ENCODE data around the gene RCL1. TPM values are rescaled to one million over a fixed set of nuclear protein-coding genes. Genes with fewer than 3 reads are reported as not detected.

The RCL1 gene
- total RNA-seq, 2 experiments from 2014 or later, result 24.5 to 28.6 TPM

DNA sequence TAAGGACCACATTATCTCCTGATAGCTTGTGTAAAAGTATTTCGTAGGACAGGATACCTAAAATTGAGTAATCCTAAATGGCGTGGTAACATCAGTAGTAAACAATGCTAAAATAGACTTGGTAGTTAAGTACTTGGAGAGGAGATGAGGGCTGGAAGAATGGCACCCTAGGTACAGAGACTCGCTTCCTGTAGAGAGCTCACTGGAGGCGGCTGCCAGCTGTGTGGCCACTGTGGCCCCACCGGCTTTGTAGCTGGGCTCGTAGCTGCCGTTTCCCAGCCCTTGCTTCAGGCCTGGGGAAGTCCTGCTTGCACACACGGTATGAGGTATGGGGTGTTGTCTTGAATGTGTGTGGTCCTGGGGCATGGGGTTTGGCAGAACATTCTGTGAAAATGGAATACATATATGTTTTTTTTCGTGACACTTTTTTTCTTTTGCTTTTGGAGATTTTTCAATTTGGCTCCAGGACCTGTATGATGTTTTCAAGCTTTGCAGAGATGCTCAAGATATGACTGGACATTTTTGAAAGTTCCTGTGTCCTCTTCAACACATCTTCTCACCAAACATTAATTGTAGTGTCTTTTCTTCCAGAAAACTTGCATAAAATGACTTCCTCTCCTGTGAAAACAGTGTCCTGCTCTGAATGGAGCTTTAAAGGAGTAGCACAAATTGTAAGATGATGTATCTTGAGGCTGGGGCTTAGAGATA, 58.0 kb downstream of the RCL1 start:
- Mint-ChIP-seq H3K27ac (no peak overlapping the region), H3K9me3 (no peaks in the 10 kb centered on the region), H3K4me3 (no peak overlapping the region), H3K27me3 (no peaks in the 10 kb centered on the region), H3K4me1 (ENCODE audit: low read depth) (peaks cover 11% of the 10 kb centered on the region), H3K36me3 (ENCODE audit: low read depth) (peaks cover 44% of the 10 kb centered on the region)
- DNase-seq, result no peak
- ATAC-seq, result no peak
- intact Hi-C loops (cut with micrococcal nuclease), result no loop called here
- TF ChIP-seq, protein P1, sequence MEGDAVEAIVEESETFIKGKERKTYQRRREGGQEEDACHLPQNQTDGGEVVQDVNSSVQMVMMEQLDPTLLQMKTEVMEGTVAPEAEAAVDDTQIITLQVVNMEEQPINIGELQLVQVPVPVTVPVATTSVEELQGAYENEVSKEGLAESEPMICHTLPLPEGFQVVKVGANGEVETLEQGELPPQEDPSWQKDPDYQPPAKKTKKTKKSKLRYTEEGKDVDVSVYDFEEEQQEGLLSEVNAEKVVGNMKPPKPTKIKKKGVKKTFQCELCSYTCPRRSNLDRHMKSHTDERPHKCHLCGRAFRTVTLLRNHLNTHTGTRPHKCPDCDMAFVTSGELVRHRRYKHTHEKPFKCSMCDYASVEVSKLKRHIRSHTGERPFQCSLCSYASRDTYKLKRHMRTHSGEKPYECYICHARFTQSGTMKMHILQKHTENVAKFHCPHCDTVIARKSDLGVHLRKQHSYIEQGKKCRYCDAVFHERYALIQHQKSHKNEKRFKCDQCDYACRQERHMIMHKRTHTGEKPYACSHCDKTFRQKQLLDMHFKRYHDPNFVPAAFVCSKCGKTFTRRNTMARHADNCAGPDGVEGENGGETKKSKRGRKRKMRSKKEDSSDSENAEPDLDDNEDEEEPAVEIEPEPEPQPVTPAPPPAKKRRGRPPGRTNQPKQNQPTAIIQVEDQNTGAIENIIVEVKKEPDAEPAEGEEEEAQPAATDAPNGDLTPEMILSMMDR (IDR thresholded peaks at IDR 0.05), result no peak
- ChIA-PET POLR2A (interaction anchor here (0.9 to 1.4 kb wide), 2 partner anchors 14 to 39 kb away, joined by 3 to 4 read pairs; no protein-coding TSS in a partner anchor), CTCF (interaction anchor here (0.8 to 2.6 kb wide), 8 partner anchors 10 to 574 kb away, joined by 3 to 8 read pairs (median 4); no protein-coding TSS in a partner anchor)

DNA sequence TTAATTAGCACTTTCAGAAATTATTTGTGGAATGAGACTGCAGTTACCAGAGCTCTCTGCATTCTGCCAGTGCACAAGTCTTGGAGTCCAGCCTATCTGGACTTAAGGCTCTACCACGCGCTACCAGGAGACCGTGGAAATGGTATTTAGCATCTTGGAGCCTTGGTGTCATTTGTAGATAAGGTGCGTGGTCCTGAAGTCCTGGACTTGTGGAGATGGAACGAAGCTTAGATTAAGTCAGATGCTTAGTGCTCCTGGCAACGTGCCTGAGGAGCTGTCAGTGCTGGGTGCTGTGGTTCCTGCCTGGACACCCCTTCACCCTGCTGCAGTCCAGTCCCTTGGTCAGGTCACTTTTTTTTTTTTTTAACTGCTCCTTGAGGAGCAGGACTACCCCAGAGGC, 59.7 kb downstream of the RCL1 start:
- H3K9me3 Mint-ChIP-seq, result no peaks in the 10 kb centered on the region
- peaks cover 56% of the 10 kb centered on the region for H3K36me3 Mint-ChIP-seq (ENCODE audit: low read depth)
- ChIA-PET CTCF (interaction anchor here (1.4 to 3.5 kb wide), 2 partner anchors 10 to 135 kb away, joined by 4 to 17 read pairs; no protein-coding TSS in a partner anchor), POLR2A (interaction anchor here (0.6 to 1.4 kb wide), 3 partner anchors 10 to 14 kb away, joined by 3 to 4 read pairs (median 4); no protein-coding TSS in a partner anchor)
- no peak overlapping the region for H3K4me3 Mint-ChIP-seq
- DNase-seq (no peak), ATAC-seq (no peak)
- H3K27me3 Mint-ChIP-seq, result no peaks in the 10 kb centered on the region
- H3K27ac Mint-ChIP-seq, result no peak overlapping the region
- H3K4me1 Mint-ChIP-seq (ENCODE audit: low read depth), result peaks cover 24% of the 10 kb centered on the region
- TF ChIP-seq, protein P1 (IDR thresholded peaks at IDR 0.05), result no peak
- intact Hi-C loops (cut with micrococcal nuclease), result no loop called here

DNA sequence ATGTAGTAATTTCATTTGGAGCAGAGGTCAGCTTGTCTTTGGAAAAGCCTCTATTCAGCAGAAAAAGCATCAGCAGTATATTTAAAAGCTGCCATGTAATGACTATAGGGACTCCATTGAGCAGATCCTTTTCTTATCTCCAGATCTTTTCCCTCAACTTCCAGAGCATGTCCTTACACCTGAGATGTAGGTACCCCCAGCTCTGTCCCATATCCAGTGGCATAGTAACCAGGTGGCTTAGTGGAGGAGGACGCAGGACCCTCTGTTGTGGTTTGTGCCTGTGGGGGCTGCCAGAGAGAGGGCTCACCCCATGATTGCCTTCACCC, 61.5 kb downstream of the RCL1 start:
- Mint-ChIP-seq H3K36me3 (ENCODE audit: low read depth) (peaks cover 66% of the 10 kb centered on the region), H3K4me3 (no peak overlapping the region), H3K9me3 (no peaks in the 10 kb centered on the region), H3K27ac (no peak overlapping the region), H3K4me1 (ENCODE audit: low read depth) (peaks cover 24% of the 10 kb centered on the region), H3K27me3 (no peaks in the 10 kb centered on the region)
- ChIA-PET CTCF (interaction anchor here (1.1 to 3.5 kb wide), 2 partner anchors 98 to 133 kb away, joined by 3 to 17 read pairs; no protein-coding TSS in a partner anchor), POLR2A (interaction anchor here (0.9 kb wide), 1 partner anchor 14 kb away, joined by 3 read pairs; no protein-coding TSS in a partner anchor)
- ATAC-seq (no peak), DNase-seq (no peak)
- TF ChIP-seq, protein P1 (IDR thresholded peaks at IDR 0.05), result no peak
- intact Hi-C loops (cut with micrococcal nuclease), result no loop called here

DNA sequence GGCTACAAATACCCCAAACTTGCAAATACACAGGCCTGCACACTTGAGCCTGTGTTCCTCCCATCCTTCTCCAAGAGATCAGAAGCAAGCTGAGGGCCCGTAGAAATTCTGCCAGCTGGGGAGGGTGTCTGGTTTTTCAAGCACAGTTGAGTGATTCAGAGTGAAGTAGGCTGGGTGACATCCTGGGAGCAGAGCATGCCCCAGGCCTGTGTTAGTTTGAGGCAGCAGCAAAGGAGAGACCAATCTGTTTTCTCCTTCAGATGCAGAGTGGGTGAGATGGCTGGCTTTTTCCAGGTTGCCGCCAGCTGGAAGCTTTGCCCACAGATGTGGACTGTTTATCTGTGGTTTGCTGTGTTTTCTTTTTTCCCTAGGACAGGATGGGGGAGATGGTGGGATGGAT, 63.1 kb downstream of the RCL1 start:
- Mint-ChIP-seq H3K4me1 (ENCODE audit: low read depth) (peaks cover 24% of the 10 kb centered on the region), H3K27me3 (no peaks in the 10 kb centered on the region), H3K9me3 (no peaks in the 10 kb centered on the region), H3K4me3 (no peak overlapping the region), H3K36me3 (ENCODE audit: low read depth) (peaks cover 65% of the 10 kb centered on the region), H3K27ac (peak overlapping the region; percentile 39)
- ATAC-seq, result no peak
- ChIA-PET CTCF (interaction anchor here (1.7 to 3.5 kb wide), 2 partner anchors 10 to 131 kb away, joined by 9 to 17 read pairs; no protein-coding TSS in a partner anchor), POLR2A (interaction anchor here (1.4 kb wide), 1 partner anchor 10 kb away, joined by 3 read pairs; no protein-coding TSS in a partner anchor)
- TF ChIP-seq, protein P1 (IDR thresholded peaks at IDR 0.05), result no peak
- DNase-seq, result no peak
- intact Hi-C loops (cut with micrococcal nuclease), result no loop called here

Data from activated CD8-positive, alpha-beta T cell treated with anti-CD3 and anti-CD28 coated beads for 36 hours (primary cell).